COLO829 (cell line): ENCODE data around the gene FKBP4.
A peak's percentile ranks its signal among the peaks of the same experiment; 100 is the strongest.

Experiments
- DNase-seq: peaks from one replicate; pipeline ENCODE4 v3.0.0; 2012; ENCODE audit warnings: low spot score

The FKBP4 gene

GRCh38 chr12:2813214-2814185, 18.7 kb downstream of the FKBP4 start:
- peak; percentile 62 for DNase-seq

- no peak for DNase-seq
Measured at GRCh38 chr12:2819810-2820209, 25.0 kb downstream of the FKBP4 start.

- DNase-seq: no peak
Measured at GRCh38 chr12:2820432-2820831, 25.7 kb downstream of the FKBP4 start.

GRCh38 chr12:2823483-2823882, 28.7 kb downstream of the FKBP4 start:
- no peak for DNase-seq

- no peak for DNase-seq
Measured at GRCh38 chr12:2824541-2824940, 29.8 kb downstream of the FKBP4 start.

- DNase-seq: no peak
Measured at GRCh38 chr12:2825132-2825531, 30.4 kb downstream of the FKBP4 start.

- no peak for DNase-seq
Measured at GRCh38 chr12:2826036-2826435, 31.3 kb downstream of the FKBP4 start.

GRCh38 chr12:2826721-2827515, 32.1 kb downstream of the FKBP4 start:
- DNase-seq: no peak

GRCh38 chr12:2829275-2829674, 34.5 kb downstream of the FKBP4 start:
- no peak for DNase-seq

GRCh38 chr12:2832550-2833127, 37.9 kb downstream of the FKBP4 start:
- no peak for DNase-seq

GRCh38 chr12:2833327-2833726, 38.6 kb downstream of the FKBP4 start:
- no peak for DNase-seq

- no peak for DNase-seq
Measured at GRCh38 chr12:2833810-2834209, 39.0 kb downstream of the FKBP4 start.

GRCh38 chr12:2834581-2835491, 40.1 kb downstream of the FKBP4 start, which contains the start of gene NRIP2:
Gene NRIP2, minus strand, starts transcription at chr12:2835035. Its CDS starts 52 bp downstream, at chr12:2834983.
- DNase-seq: no peak

- no peak for DNase-seq
Measured at GRCh38 chr12:2835691-2836403, 41.1 kb downstream of the FKBP4 start.

- DNase-seq: no peak
Measured at GRCh38 chr12:2836574-2836973, 41.8 kb downstream of the FKBP4 start.

- no peak for DNase-seq
Measured at GRCh38 chr12:2841056-2841650, 46.4 kb downstream of the FKBP4 start.

- DNase-seq: peak; percentile 28
Measured at GRCh38 chr12:2842948-2843347, 48.2 kb downstream of the FKBP4 start.

GRCh38 chr12:2844786-2845185, 50.0 kb downstream of the FKBP4 start:
- DNase-seq: no peak

- DNase-seq: no peak
Measured at GRCh38 chr12:2845280-2845679, 50.5 kb downstream of the FKBP4 start.

- DNase-seq: no peak
Measured at GRCh38 chr12:2851931-2852330, 57.2 kb downstream of the FKBP4 start.
